ENCODE data around the gene ECM2. TPM values are rescaled to one million over a fixed set of nuclear protein-coding genes. Genes with fewer than 3 reads are reported as not detected.
A peak's percentile ranks its signal among the peaks of the same experiment; 100 is the strongest.

ECM2 gene
- total and polyA plus RNA-seq, 2 of the 8 experiments (the other 6 are each of a cell fraction or from before 2014, with no cell fraction given), result not detected

- no peaks in the 10 kb centered on the region for H3K23me2 ChIP-seq (ENCODE audit: low read depth, low read length)
- no peak overlapping the region for H2BK5ac ChIP-seq (ENCODE audit: low read depth, low read length)
- H3K79me1 ChIP-seq (ENCODE audit: low read depth, low read length), result no peaks in the 10 kb centered on the region
- H3K18ac ChIP-seq (ENCODE audit: extremely low read depth, low read length), result no peak overlapping the region
- no peaks in the 10 kb centered on the region for H3K36me3 ChIP-seq (ENCODE audit: control insufficient read depth in 2 of 4, insufficient read depth in 4 of 4, low read length in 3 of 4)
- H3K4me1 ChIP-seq (replicated peaks in 1 of 4; ENCODE audit: control insufficient read depth in 3 of 4, insufficient read depth in 4 of 4, low read length in 3 of 4), result no peaks in the 10 kb centered on the region
- TF ChIP-seq EGR1 (IDR thresholded peaks at IDR 0.05; ENCODE audit: borderline replicate concordance, low read depth, low read length) (no peak), YY1 (IDR thresholded peaks at IDR 0.05; ENCODE audit: low read depth, low read length) (no peak), ZNF274 (IDR thresholded peaks at IDR 0.05; ENCODE audit: borderline replicate concordance, extremely low read depth, low read length) (no peak), RAD21 (IDR thresholded peaks at IDR 0.05 in 1 of 2, conservative IDR thresholded peaks at IDR 0.05 in 1 of 2; ENCODE audit: low read depth in 2 of 2, low read length in 2 of 2) (peak; percentile 63 to 71), BCL11A (IDR thresholded peaks at IDR 0.05; ENCODE audit: low read depth in 2 of 2, low read length in 2 of 2) (no peak), SAP30 (IDR thresholded peaks at IDR 0.05; ENCODE audit: insufficient read depth, insufficient replicate concordance, low read length) (no peak), SP2 (IDR thresholded peaks at IDR 0.05; ENCODE audit: low read length) (no peak), POLR2AphosphoS5 (IDR thresholded peaks at IDR 0.05; ENCODE audit: low read depth, low read length) (no peak), CTCF (IDR thresholded peaks at IDR 0.05; ENCODE audit: control extremely low read depth in 1 of 3, insufficient read depth in 1 of 3, low read depth in 1 of 3, low read length in 3 of 3) (peak; percentile 44 to 54 (median 50))
- no peak overlapping the region for H3K9ac ChIP-seq (replicated peaks in 1 of 4; ENCODE audit: extremely low read depth in 1 of 4, low read depth in 3 of 4, low read length in 3 of 4)
- H2BK15ac ChIP-seq (ENCODE audit: low read length), result no peak overlapping the region
- H2BK12ac ChIP-seq (ENCODE audit: low read depth, low read length), result no peak overlapping the region
- no peak overlapping the region for H3K4me3 ChIP-seq (ENCODE audit: extremely low read depth in 1 of 4, insufficient read depth in 2 of 4, low read depth in 3 of 4, low read length in 4 of 4)
- CTCF ChIA-PET (ENCODE audit: partially characterized antibody), result interaction anchor here (0.5 to 2.0 kb wide), 13 partner anchors 8 to 439 kb away, joined by 3 to 9 read pairs (median 3); partner anchors contain the start of gene CENPP
- H2BK120ac ChIP-seq (replicated peaks; ENCODE audit: low read depth, low read length), result no peak overlapping the region
- H2BK20ac ChIP-seq (ENCODE audit: low read length), result no peak overlapping the region
- no peaks in the 10 kb centered on the region for H4K20me1 ChIP-seq (replicated peaks in 1 of 2; ENCODE audit: control insufficient read depth in 1 of 2, insufficient read depth in 2 of 2, low read length in 2 of 2)
- no peaks in the 10 kb centered on the region for H3K9me3 ChIP-seq (ENCODE audit: insufficient read depth in 2 of 2, low read depth in 1 of 2, low read length in 1 of 2)
- DNase-seq (ENCODE audit: low read depth in 1 of 2, low spot score in 2 of 2), result no peak
- no peak overlapping the region for H3K27ac ChIP-seq (ENCODE audit: low read depth, low read length)
- WGBS, 2 experiments (ENCODE audit: extremely low coverage in 1 of 2, insufficient coverage in 1 of 2, insufficient read length in 1 of 2, insufficient replicate concordance in 2 of 2, low coverage in 1 of 2, low lambda C conversion rate in 2 of 2, missing lambda C conversion rate in 1 of 2), result 70% methylated on average over 3 of the region's 3 CpGs; no CpG with 5 or more reads in 1 of the 2 experiments
- no peak overlapping the region for H3K23ac ChIP-seq (ENCODE audit: insufficient read length)
- H3K14ac ChIP-seq (ENCODE audit: insufficient read length), result no peak overlapping the region
- POLR2A ChIA-PET (ENCODE audit: partially characterized antibody), result no interaction called here
- H3K4me2 ChIP-seq (ENCODE audit: insufficient read depth in 1 of 2, low read depth in 2 of 2, low read length in 2 of 2), result no peak overlapping the region
- FAIRE-seq, result peak; percentile 62
- no peaks in the 10 kb centered on the region for H3K79me2 ChIP-seq (ENCODE audit: control insufficient read depth in 1 of 2, insufficient read depth in 2 of 2, low read length in 2 of 2)
- no peak overlapping the region for H3K4ac ChIP-seq (replicated peaks; ENCODE audit: insufficient read length, low read depth, low read length)
- H4K8ac ChIP-seq (ENCODE audit: extremely low read depth, insufficient read depth, low read length), result no peak overlapping the region
- H2AK5ac ChIP-seq (ENCODE audit: low read depth, low read length), result no peak overlapping the region
- H2AFZ ChIP-seq (ENCODE audit: low read length), result no peak overlapping the region
- no peak overlapping the region for H4K91ac ChIP-seq (replicated peaks; ENCODE audit: insufficient read length, low read length)
- H4K5ac ChIP-seq (ENCODE audit: insufficient read length, low read depth, low read length), result no peak overlapping the region
- no peak overlapping the region for H3K56ac ChIP-seq (replicated peaks; ENCODE audit: insufficient read length, low read depth, low read length)
- no peaks in the 10 kb centered on the region for H3K27me3 ChIP-seq (replicated peaks in 1 of 4; ENCODE audit: control insufficient read depth in 3 of 4, extremely low read depth in 1 of 4, insufficient read depth in 3 of 4, low read length in 3 of 4)
Measured at GRCh38 chr9:92455217-92455616, 80.6 kb downstream of the ECM2 start.
